ENCODE measurements around the gene SYT1.
"Not testable (repeated sequence)": the region's sequence is repeated elsewhere in the genome, so short reads cannot be mapped to it uniquely, and the experiment has no call there.

DNA sequence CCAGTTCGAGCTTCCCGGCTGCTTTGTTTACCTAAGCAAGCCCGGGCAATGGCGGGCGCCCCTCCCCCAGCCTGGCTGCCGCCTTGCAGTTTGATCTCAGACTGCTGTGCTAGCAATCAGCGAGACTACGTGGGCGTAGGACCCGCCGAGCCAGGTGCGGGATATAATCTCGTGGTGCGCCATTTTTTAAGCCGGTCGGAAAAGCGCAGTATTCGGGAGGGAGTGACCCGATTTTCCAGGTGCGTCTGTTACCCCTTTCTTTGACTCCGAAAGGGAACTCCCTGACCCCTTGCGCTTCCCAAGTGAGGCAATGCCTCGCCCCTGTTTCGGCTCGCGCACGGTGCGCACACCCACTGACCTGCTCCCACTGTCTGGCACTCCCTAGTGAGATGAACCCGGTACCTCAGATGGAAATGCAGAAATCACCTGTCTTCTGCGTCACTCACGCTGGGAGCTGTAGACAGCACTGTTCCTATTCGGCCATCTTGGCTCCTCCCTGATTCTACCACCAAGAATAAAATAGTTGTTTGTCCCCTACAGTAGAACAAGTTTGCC is 180.7 kb downstream of the SYT1 start:
- TF ChIP-seq, protein P1, sequence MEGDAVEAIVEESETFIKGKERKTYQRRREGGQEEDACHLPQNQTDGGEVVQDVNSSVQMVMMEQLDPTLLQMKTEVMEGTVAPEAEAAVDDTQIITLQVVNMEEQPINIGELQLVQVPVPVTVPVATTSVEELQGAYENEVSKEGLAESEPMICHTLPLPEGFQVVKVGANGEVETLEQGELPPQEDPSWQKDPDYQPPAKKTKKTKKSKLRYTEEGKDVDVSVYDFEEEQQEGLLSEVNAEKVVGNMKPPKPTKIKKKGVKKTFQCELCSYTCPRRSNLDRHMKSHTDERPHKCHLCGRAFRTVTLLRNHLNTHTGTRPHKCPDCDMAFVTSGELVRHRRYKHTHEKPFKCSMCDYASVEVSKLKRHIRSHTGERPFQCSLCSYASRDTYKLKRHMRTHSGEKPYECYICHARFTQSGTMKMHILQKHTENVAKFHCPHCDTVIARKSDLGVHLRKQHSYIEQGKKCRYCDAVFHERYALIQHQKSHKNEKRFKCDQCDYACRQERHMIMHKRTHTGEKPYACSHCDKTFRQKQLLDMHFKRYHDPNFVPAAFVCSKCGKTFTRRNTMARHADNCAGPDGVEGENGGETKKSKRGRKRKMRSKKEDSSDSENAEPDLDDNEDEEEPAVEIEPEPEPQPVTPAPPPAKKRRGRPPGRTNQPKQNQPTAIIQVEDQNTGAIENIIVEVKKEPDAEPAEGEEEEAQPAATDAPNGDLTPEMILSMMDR (IDR thresholded peaks at IDR 0.05), result not testable (repeated sequence)
- TF ChIP-seq POLR2A (IDR thresholded peaks at IDR 0.05), result not testable (repeated sequence)

Measured in Peyer's patch (tissue), 4 donors.